H9 (cell line): ENCODE results near the gene PDE4A. TPM values are rescaled to one million over a fixed set of nuclear protein-coding genes. Genes with fewer than 3 reads are reported as not detected.

Experiments
- DNase-seq: peaks from one replicate; pipeline ENCODE4 v3.0.0-alpha.2; 2017
- H2AFZ ChIP-seq: one replicate; pipeline ENCODE4 v1.6.1; 2013; ENCODE audit warnings: mild to moderate bottlenecking, low read length, control low read depth, moderate library complexity
- H2AK5ac ChIP-seq: 2 replicates; pipeline ENCODE4 v1.6.1; 2013; ENCODE audit warnings: low read length, control low read depth, mixed read lengths; ENCODE audit not compliant: insufficient read length
- H2BK120ac ChIP-seq: one replicate; pipeline ENCODE4 v1.6.1; 2013; ENCODE audit warnings: low read depth, mild to moderate bottlenecking, low read length, control low read depth, inconsistent platforms; ENCODE audit not compliant: poor library complexity, severe bottlenecking
- H2BK12ac ChIP-seq: 2 replicates; pipeline ENCODE4 v1.6.1; 2013; ENCODE audit warnings: low read length, control low read depth, mixed read lengths, low read depth; ENCODE audit not compliant: insufficient read length
- H2BK15ac ChIP-seq: 2 replicates; pipeline ENCODE4 v1.6.1; 2013; ENCODE audit warnings: low read depth, low read length, control low read depth
- H2BK20ac ChIP-seq: one replicate; pipeline ENCODE4 v1.6.1; 2013; ENCODE audit warnings: low read depth, mild to moderate bottlenecking, low read length, control low read depth, inconsistent platforms; ENCODE audit not compliant: poor library complexity, severe bottlenecking
- H2BK5ac ChIP-seq: 2 replicates; pipeline ENCODE4 v1.6.1; 2013; ENCODE audit warnings: low read length, control low read depth, mixed read lengths; ENCODE audit not compliant: insufficient read length
- H3K14ac ChIP-seq: 2 replicates; pipeline ENCODE4 v1.6.1; 2013; ENCODE audit warnings: low read length, control low read depth; ENCODE audit not compliant: insufficient read depth
- H3K18ac ChIP-seq: 2 replicates; pipeline ENCODE4 v1.6.1; 2013; ENCODE audit warnings: low read depth, mild to moderate bottlenecking, mixed read lengths, low read length, control low read depth; ENCODE audit not compliant: insufficient read length
- H3K23ac ChIP-seq: 2 replicates; pipeline ENCODE4 v1.6.1; 2013; ENCODE audit warnings: low read length, control low read depth, mixed read lengths, low read depth; ENCODE audit not compliant: insufficient read length
- H3K23me2 ChIP-seq: 2 replicates; pipeline ENCODE4 v1.6.1; 2013; ENCODE audit warnings: low read depth, mild to moderate bottlenecking, mixed read lengths, low read length, control low read depth; ENCODE audit not compliant: insufficient read length, poor library complexity, severe bottlenecking
- H3K27ac ChIP-seq: 2 replicates; pipeline ENCODE4 v1.5.1; 2013; ENCODE audit warnings: low read length, control low read depth, mixed read lengths, low read depth; ENCODE audit not compliant: insufficient read length
- H3K27me3 ChIP-seq: 2 replicates; pipeline ENCODE4 v1.6.1; 2013; ENCODE audit warnings: low read length, control low read depth, inconsistent platforms; ENCODE audit not compliant: insufficient read depth
- H3K4ac ChIP-seq: 2 replicates; pipeline ENCODE4 v1.6.1; 2013; ENCODE audit warnings: low read depth, mild to moderate bottlenecking, control low read depth, inconsistent platforms, low read length, moderate library complexity
- H3K4me1 ChIP-seq: 2 replicates; pipeline ENCODE4 v1.6.1; 2013; ENCODE audit warnings: low read length, control low read depth, inconsistent platforms; ENCODE audit not compliant: insufficient read depth
- H3K4me2 ChIP-seq: 2 replicates; pipeline ENCODE4 v1.6.1; 2013; ENCODE audit warnings: low read length, control low read depth, mixed read lengths; ENCODE audit not compliant: insufficient read length, insufficient read depth
- H3K56ac ChIP-seq: 2 replicates; pipeline ENCODE4 v1.6.1; 2013; ENCODE audit warnings: low read depth, mild to moderate bottlenecking, mixed read lengths, low read length, control low read depth; ENCODE audit not compliant: insufficient read length
- H3K79me1 ChIP-seq: 2 replicates; pipeline ENCODE4 v1.6.1; 2013; ENCODE audit warnings: low read depth, mild to moderate bottlenecking, moderate library complexity, low read length, control low read depth, inconsistent platforms; ENCODE audit not compliant: insufficient read depth, poor library complexity, severe bottlenecking
- H3K79me2 ChIP-seq: 2 replicates; pipeline ENCODE4 v1.6.1; 2013; ENCODE audit warnings: low read length, control low read depth, inconsistent platforms; ENCODE audit not compliant: insufficient read depth
- H3K9ac ChIP-seq: 2 replicates; pipeline ENCODE4 v1.6.1; 2013; ENCODE audit warnings: low read length, control low read depth, mixed read lengths; ENCODE audit not compliant: insufficient read length; ENCODE audit errors: extremely low read depth
- H3K9me3 ChIP-seq: one replicate; pipeline ENCODE4 v1.6.1; 2013; ENCODE audit warnings: low read depth, low read length, inconsistent platforms; ENCODE audit not compliant: control insufficient read depth
- H3T11ph ChIP-seq: one replicate; pipeline ENCODE4 v1.6.1; 2013; ENCODE audit warnings: mild to moderate bottlenecking, low read length, control low read depth, inconsistent platforms
- H4K20me1 ChIP-seq: one replicate; pipeline ENCODE4 v1.6.1; 2013; ENCODE audit not compliant: control insufficient read depth, insufficient read length, insufficient read depth
- H4K5ac ChIP-seq: 2 replicates; pipeline ENCODE4 v1.6.1; 2013; ENCODE audit warnings: low read depth, mild to moderate bottlenecking, mixed read lengths, low read length, control low read depth; ENCODE audit not compliant: insufficient read length
- H4K8ac ChIP-seq: replicated peaks from 2 replicates; pipeline ENCODE4 v1.6.1; 2013; ENCODE audit warnings: low read length, control low read depth, mixed read lengths, low read depth; ENCODE audit not compliant: insufficient read length
- H4K91ac ChIP-seq: 2 replicates; pipeline ENCODE4 v1.6.1; 2013; ENCODE audit warnings: low read depth, mild to moderate bottlenecking, moderate library complexity, mixed read lengths, low read length, control low read depth; ENCODE audit not compliant: insufficient read length
- H3K27ac Mint-ChIP-seq, 3 experiments: 2 replicates in 2 of 3; 3 replicates in 1 of 3; pipeline ENCODE4 v1.8.0; 2020 to 2021; ENCODE audit warnings: mixed read lengths in 3 of 3, mild to moderate bottlenecking in 1 of 3, moderate library complexity in 1 of 3
- H3K27me3 Mint-ChIP-seq: 2 replicates; pipeline ENCODE4 v1.8.0; 2021; ENCODE audit warnings: low read depth, mild to moderate bottlenecking, moderate library complexity, mixed read lengths
- H3K36me3 Mint-ChIP-seq, 3 experiments: 2 replicates in 2 of 3; 3 replicates in 1 of 3; pipeline ENCODE4 v1.8.0; 2020 to 2021; ENCODE audit warnings: low read depth in 3 of 3, mixed read lengths in 3 of 3; ENCODE audit not compliant: insufficient read depth in 1 of 3
- H3K4me1 Mint-ChIP-seq, 2 experiments: 2 replicates each; pipeline ENCODE4 v1.8.0; 2020; ENCODE audit warnings: mixed read lengths in 2 of 2
- H3K4me3 Mint-ChIP-seq, 2 experiments: 2 replicates in 1 of 2; 3 replicates in 1 of 2; pipeline ENCODE4 v1.8.0; 2020 to 2021; ENCODE audit warnings: mild to moderate bottlenecking in 2 of 2, mixed read lengths in 2 of 2, moderate library complexity in 1 of 2
- H3K9me3 Mint-ChIP-seq, 2 experiments: 2 replicates in 1 of 2; 3 replicates in 1 of 2; pipeline ENCODE4 v1.8.0; 2020; ENCODE audit warnings: mild to moderate bottlenecking in 2 of 2, mixed read lengths in 2 of 2, moderate library complexity in 1 of 2
- CTCF ChIP-seq: fragments of 200-600 bp; sonication (generic); conservative IDR thresholded peaks from 3 replicates; pipeline ENCODE4 v1.8.0; 2021; ENCODE audit warnings: antibody characterized with exemption, mild to moderate bottlenecking
- WGBS: extraction: QIAGEN DNeasy Blood & Tissue Kit; methylation state at CpG from one replicate; pipeline ENCODE4 v1.1.7; 2013; ENCODE audit warnings: missing lambda C conversion rate, low lambda C conversion rate, mixed read lengths; ENCODE audit not compliant: insufficient read length; ENCODE audit errors: extremely low coverage; 5-methylcytosine and 5-hydroxymethylcytosine counted together
- total RNA-seq: library from RNA; stranded (reverse); gene quantifications from 2 replicates; pipeline ENCODE4 v1.2.1, GENCODE V29; 2021

Gene PDE4A
- total RNA-seq, 1 experiment from 2014 or later = 8.5 TPM

- H3K9me3 Mint-ChIP-seq = peaks cover 2 to 4% of the 10 kb centered on the region in 2 experiments; a peak in 4 of 5 replicates
- Histone ChIP-seq H4K5ac (no peak overlapping the region), H3K79me2 (no peaks in the 10 kb centered on the region), H2AK5ac (no peak overlapping the region), H2BK12ac (no peak overlapping the region), H4K8ac (no peak overlapping the region), H3K23ac (no peak overlapping the region), H4K20me1 (no peaks in the 10 kb centered on the region), H3K4me1 (peaks cover 2% of the 10 kb centered on the region; the same call in 1 of the 2 replicates), H3K23me2 (peaks cover 19% of the 10 kb centered on the region), H3K18ac (no peak overlapping the region), H3K9me3 (no peaks in the 10 kb centered on the region), H3K79me1 (no peaks in the 10 kb centered on the region), H3K56ac (no peak overlapping the region), H3K27me3 (peaks cover 41% of the 10 kb centered on the region), H4K91ac (no peak overlapping the region), H3K27ac (no peak overlapping the region), H2BK120ac (no peak overlapping the region), H2BK15ac (no peak overlapping the region), H3T11ph (no peak overlapping the region), H2BK20ac (no peak overlapping the region), H2BK5ac (no peak overlapping the region), H3K4me2 (peak overlapping the region; percentile 59), H3K9ac (no peak overlapping the region), H2AFZ (no peak overlapping the region), H3K14ac (no peak overlapping the region), H3K4ac (no peak overlapping the region)
- H3K27me3 Mint-ChIP-seq = peaks cover 91% of the 10 kb centered on the region
- peaks cover 33 to 40% of the 10 kb centered on the region in 2 experiments for H3K4me1 Mint-ChIP-seq
- DNase-seq = peak; percentile 56
- H3K27ac Mint-ChIP-seq = peak overlapping the region in 1 of 3 experiments; percentile 66; a peak in 2 of 7 replicates
- no CpG with 5 or more reads among the region's 32 CpGs for WGBS
- no peaks in the 10 kb centered on the region for H3K36me3 Mint-ChIP-seq
- peak overlapping the region; percentile 53 to 82 for H3K4me3 Mint-ChIP-seq
- TF ChIP-seq CTCF = peak; percentile 15; the same call in 1 of the 3 replicates
These were observed 1.7 kb upstream of the PDE4A start for GRCh38 chr19:10418485-10419199.
